Esophagus squamous epithelium (tissue), 5 donors: ENCODE data around the gene GKAP1. TPM values are rescaled to one million over a fixed set of nuclear protein-coding genes. Genes with fewer than 3 reads are reported as not detected.
"Not testable (repeated sequence)": the region's sequence is repeated elsewhere in the genome, so short reads cannot be mapped to it uniquely, and the experiment has no call there.

Source experiments
- DNase-seq: peaks from one replicate; lab custom pipeline; 2025; lab: John Stamatoyannopoulos, UW
- H3K27ac ChIP-seq, 4 donors: fragments of 200-600 bp; sonication (generic); one replicate each; pipeline ENCODE4 v1.5.1; 2016 to 2019; ENCODE audit warnings: mild to moderate bottlenecking in 1 of 4
- H3K27me3 ChIP-seq, 4 donors: fragments of 200-600 bp; sonication (generic); 1 replicate in 3 of 4; 2 replicates in 1 of 4; pipeline versions ENCODE4 v1.5.1 to v1.6.0; 2017 to 2021; ENCODE audit warnings: antibody characterized with exemption in 1 of 4
- H3K36me3 ChIP-seq, 3 donors: fragments of 200-600 bp; sonication (generic); one replicate each; pipeline ENCODE4 v1.5.1; 2016 to 2019
- H3K4me1 ChIP-seq, 3 donors: fragments of 200-600 bp; sonication (generic); one replicate each; pipeline ENCODE4 v1.5.1; 2017 to 2019
- H3K4me3 ChIP-seq, 4 donors: fragments of 200-600 bp; sonication (generic); 1 replicate in 3 of 4; 2 replicates in 1 of 4; pipeline ENCODE4 v1.5.1; 2016 to 2019; ENCODE audit warnings: mild to moderate bottlenecking in 2 of 4, moderate library complexity in 1 of 4
- H3K9me3 ChIP-seq, 3 donors: fragments of 200-600 bp; sonication (generic); one replicate each; pipeline ENCODE4 v1.5.1; 2016 to 2019
- CTCF ChIP-seq, 6 experiments: fragments of 450-650 bp in 4 of 6; fragments of 200-600 bp in 2 of 6; sonication (generic) in 2 of 6; IDR thresholded peaks; one replicate each; pipeline ENCODE4 v1.5.1; 2016 to 2019; ENCODE audit warnings: antibody characterized with exemption in 6 of 6, mild to moderate bottlenecking in 4 of 6, moderate library complexity in 4 of 6
- POLR2A ChIP-seq, 4 donors: fragments of 450-650 bp; IDR thresholded peaks; one replicate each; pipeline ENCODE4 v1.6.1; 2017; ENCODE audit warnings: antibody characterized with exemption in 4 of 4, mild to moderate bottlenecking in 4 of 4, moderate library complexity in 3 of 4
- WGBS, 2 donors: methylation state at CpG; one replicate each; pipeline ENCODE4 v1.1.5; 2018; 5-methylcytosine and 5-hydroxymethylcytosine counted together
- intact Hi-C: fragments of 100-400 bp; cut with DNase I; formaldehyde crosslinking; loops from one replicate; pipeline ENCODE4 v1.15.0; 2022
- total RNA-seq, 4 donors: library from RNA; depleted of rRNA; stranded (reverse); fragments of >200 nt; gene quantifications; one replicate each; pipeline ENCODE4 v1.1.0, GENCODE V29; 2016
- donor health status: DM: yes; HTN: yes; CAD: no.

The GKAP1 gene
- total RNA-seq, 4 donors from 2014 or later = 0.64 to 7.8 (median 2.3) TPM

GRCh38 chr9:83707518-83707767 lies 110.1 kb downstream of the GKAP1 start:
- TF ChIP-seq POLR2A (IDR thresholded peaks at IDR 0.05) = no peak
- no peak for TF ChIP-seq CTCF (IDR thresholded peaks at IDR 0.05)
- Histone ChIP-seq H3K27ac (peak overlapping the region; percentile 96 to 99 (median 98)), H3K4me1 (peaks cover 0 to 47% (median 15%) of the 10 kb centered on the region in 3 donors), H3K27me3 (no peaks in the 10 kb centered on the region), H3K9me3 (no peaks in the 10 kb centered on the region), H3K4me3 (peak overlapping the region; percentile 82 to 92 (median 86)), H3K36me3 (no peaks in the 10 kb centered on the region)
- intact Hi-C loops = no loop called here
- DNase-seq = peak; percentile 26
- WGBS, 2 donors = no CpG with 5 or more reads among the region's 26 CpGs

GRCh38 chr9:83706676-83707517 lies 110.7 kb downstream of the GKAP1 start:
- no peak for TF ChIP-seq POLR2A (IDR thresholded peaks at IDR 0.05)
- no peak for TF ChIP-seq CTCF (IDR thresholded peaks at IDR 0.05)
- DNase-seq = no peak
- Histone ChIP-seq H3K4me3 (peak overlapping the region; percentile 82 to 92 (median 86)), H3K36me3 (no peaks in the 10 kb centered on the region), H3K9me3 (no peaks in the 10 kb centered on the region), H3K27ac (peak overlapping the region; percentile 96 to 99 (median 98)), H3K27me3 (no peaks in the 10 kb centered on the region), H3K4me1 (peaks cover 0 to 53% (median 17%) of the 10 kb centered on the region in 3 donors)
- WGBS, 2 donors = 0% methylated on average over 11 to 33 of the region's 42 CpGs
- intact Hi-C loops = no loop called here

- H3K4me3 ChIP-seq, H3K9me3 ChIP-seq, H3K27me3 ChIP-seq, H3K27ac ChIP-seq, intact Hi-C loops, DNase-seq, H3K36me3 ChIP-seq: not testable (repeated sequence)
- H3K4me1 ChIP-seq = peaks cover 0 to 68% (median 20%) of the 10 kb centered on the region in 3 donors
- whole genome bisulfite sequencing, 2 donors = 80 to 89% methylated on average over 3 to 12 of the region's 12 CpGs
These were observed 112.3 kb downstream of the GKAP1 start for GRCh38 chr9:83705219-83705651.

GRCh38 chr9:83701769-83702168 lies 115.8 kb downstream of the GKAP1 start:
- no peak for DNase-seq
- H3K27ac ChIP-seq = no peak overlapping the region

GRCh38 chr9:83701286-83701685 lies 116.3 kb downstream of the GKAP1 start:
- Histone ChIP-seq H3K27ac (no peak overlapping the region), H3K4me1 (peaks cover 0 to 86% (median 20%) of the 10 kb centered on the region in 3 donors)
- WGBS, 2 donors = 83 to 91% methylated on average over 1 of the region's 1 CpG

More at GRCh38 chr9:83701769-83702168, 115.8 kb downstream of the GKAP1 start:
- H3K27me3 ChIP-seq = no peaks in the 10 kb centered on the region
- TF ChIP-seq POLR2A (IDR thresholded peaks at IDR 0.05) (no peak), CTCF (IDR thresholded peaks at IDR 0.05) (no peak)
- H3K4me3 ChIP-seq = no peak overlapping the region
- intact Hi-C loops = no loop called here
- no peaks in the 10 kb centered on the region for H3K36me3 ChIP-seq
- H3K4me1 ChIP-seq = peaks cover 0 to 85% (median 21%) of the 10 kb centered on the region in 3 donors
- no peaks in the 10 kb centered on the region for H3K9me3 ChIP-seq
- 31 to 37% methylated on average over 6 of the region's 6 CpGs for WGBS, 2 donors

More at GRCh38 chr9:83701286-83701685, 116.3 kb downstream of the GKAP1 start:
- no peaks in the 10 kb centered on the region for H3K36me3 ChIP-seq
- no peak overlapping the region for H3K4me3 ChIP-seq
- no peak for TF ChIP-seq POLR2A (IDR thresholded peaks at IDR 0.05)
- TF ChIP-seq CTCF (IDR thresholded peaks at IDR 0.05) = no peak
- no peaks in the 10 kb centered on the region for H3K9me3 ChIP-seq
- no peak for DNase-seq
- no peaks in the 10 kb centered on the region for H3K27me3 ChIP-seq
- intact Hi-C loops = no loop called here
